HG03354 (cell line): ENCODE data around the gene CYYR1.

Experiments
- ATAC-seq: cut with Tn5 transposase; IDR thresholded peaks from one replicate; pipeline ENCODE4 v1.9.1; 2021; ENCODE audit warnings: mild to moderate bottlenecking; ENCODE audit not compliant: unreplicated experiment, poor library complexity, severe bottlenecking

CYYR1 gene

DNA sequence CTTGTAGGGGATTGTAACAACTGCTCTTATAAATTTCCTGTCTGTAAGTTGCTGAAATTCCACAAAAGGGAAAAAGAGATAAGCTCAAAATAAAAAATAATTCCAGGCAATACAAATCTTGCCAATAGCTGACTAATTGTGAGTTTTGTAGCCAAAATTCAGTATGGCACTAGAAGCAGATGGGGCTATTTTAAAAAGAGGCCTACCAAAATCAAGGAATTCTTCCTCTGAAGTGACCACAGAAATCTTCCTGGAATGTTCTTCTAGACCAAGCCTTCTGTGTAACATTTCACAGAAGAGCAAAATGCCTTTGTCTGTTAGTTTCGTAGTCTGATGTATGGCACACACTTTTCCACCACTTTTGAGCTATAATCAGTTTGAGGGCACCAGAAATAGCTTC lies 127.6 kb downstream of the CYYR1 start:
- ATAC-seq = no peak

DNA sequence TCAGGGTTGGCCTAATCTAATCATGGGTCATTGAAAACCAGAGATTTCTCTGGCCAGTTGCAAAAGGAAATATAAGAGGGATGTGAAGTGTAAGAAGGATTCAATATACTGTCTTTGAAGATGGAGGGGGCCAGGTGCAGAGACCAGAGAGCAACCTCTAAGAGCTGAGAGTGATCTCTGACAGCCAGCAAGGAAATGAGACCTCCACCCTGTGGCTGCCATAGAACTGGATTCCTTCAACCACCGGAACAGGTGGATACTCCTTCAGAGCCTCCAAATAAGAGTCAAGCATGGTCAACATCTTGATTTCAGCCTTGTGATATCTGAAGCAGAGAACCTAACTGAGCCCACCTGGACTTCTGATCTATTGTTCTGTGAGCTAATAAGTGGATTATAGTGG lies 128.4 kb downstream of the CYYR1 start:
- no peak for ATAC-seq

DNA sequence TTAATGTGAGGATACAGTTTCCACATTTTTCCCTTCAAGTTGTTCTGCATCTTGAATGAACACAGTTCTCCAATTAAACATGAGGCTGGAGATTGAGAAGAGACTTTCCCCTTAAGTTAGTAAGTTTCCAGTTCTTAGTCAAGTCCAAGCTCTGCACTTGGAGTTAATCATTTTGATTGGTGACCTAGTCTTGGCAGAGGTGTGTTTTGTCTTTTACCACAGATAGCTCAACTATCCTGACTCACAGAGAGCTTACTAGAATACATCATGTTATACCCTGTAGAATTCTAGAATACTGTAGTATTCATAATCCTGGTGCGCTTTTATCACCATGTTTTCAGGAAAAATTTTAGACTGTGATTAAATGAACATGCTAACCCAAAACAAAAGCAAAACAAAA lies 129.2 kb downstream of the CYYR1 start:
- no peak for ATAC-seq

DNA sequence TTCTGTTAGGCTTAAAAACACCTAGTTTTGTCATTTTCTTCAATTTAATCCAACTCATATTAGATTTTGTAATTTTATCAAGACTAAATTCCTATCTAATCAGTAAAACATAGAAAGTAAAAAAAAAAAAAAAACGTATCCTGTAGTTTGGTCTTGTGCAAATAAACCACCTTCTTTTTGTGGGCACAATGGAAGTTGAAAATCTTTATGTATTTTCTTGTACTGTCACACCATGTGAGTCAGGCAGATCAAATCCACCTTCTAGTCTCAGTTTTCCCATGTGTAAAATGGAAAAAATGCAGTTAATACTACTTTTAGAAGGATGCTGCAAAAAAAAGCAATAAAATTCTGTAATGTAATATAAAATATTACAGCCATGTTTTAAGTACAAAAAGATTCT lies 129.8 kb downstream of the CYYR1 start:
- ATAC-seq = no peak

DNA sequence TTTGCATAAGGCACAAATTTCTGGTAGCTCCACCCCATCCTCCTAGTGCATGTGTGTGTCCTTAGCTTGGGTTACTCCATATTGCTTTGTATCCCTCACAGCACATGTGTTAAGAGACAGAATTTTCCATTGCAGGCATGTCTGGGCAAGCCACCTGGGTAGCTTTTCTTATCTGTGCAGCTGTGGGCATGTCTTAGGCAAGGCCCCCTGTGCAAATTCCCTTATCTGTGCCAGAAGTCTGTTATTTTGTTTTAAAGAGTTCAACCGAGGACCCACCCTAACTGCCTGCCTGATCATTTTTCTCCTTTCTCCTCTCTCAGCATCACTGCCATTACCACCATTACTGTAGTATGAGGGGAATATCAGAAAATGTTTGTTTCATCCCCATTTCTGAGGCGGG lies 131.9 kb downstream of the CYYR1 start:
- no peak for ATAC-seq

DNA sequence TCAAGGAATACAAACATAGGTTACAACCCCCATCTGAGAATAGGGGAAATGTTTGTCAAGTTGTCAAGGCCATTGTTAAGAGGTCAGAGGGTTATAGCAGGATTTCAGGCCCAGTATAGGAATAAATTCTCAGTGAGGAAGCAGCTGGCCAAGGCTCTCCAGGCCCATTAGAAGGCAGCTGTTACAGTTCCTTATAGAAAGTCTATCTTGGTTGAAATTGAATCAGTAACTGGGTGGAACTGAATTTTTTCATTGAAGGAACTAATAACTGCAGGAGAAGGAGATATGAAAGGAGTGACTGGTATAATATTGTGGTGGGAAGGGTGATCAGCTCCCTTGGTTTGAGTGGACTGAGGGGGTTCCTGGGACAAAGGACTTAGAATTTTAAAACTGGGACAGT lies 134.1 kb downstream of the CYYR1 start:
- no peak for ATAC-seq

DNA sequence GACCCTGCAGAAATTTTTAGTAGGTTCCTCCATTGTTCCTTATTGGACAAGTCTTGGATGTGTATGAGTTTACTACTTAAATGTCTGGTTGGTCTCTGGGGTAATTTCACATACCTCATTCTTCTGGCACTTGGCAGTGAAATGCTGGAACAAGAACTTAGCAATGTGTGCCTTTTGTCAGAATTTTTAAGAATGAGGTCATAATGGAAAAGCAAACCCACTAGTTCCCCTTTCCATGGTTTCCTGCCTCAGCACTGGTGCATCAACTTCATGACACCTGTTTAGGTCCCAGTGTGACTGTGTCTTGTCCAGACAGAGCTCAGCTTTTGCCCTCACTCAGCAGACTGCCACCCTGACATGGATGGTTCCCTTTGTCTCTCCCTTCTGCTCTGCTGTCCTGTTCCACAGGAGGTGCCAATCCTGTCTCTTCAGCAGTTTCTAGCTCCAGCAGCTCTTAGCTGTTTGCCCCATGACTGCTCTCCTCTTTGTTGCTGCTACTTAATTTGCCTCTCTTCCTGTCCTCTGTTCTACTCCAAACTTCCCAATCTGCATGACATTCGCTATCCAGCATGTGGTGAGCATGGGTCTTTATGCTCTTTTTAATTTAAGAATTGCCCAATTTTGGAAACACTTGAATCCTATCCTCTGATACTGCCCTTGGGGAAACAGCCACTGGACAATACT lies 135.6 kb downstream of the CYYR1 start:
- no peak for ATAC-seq

DNA sequence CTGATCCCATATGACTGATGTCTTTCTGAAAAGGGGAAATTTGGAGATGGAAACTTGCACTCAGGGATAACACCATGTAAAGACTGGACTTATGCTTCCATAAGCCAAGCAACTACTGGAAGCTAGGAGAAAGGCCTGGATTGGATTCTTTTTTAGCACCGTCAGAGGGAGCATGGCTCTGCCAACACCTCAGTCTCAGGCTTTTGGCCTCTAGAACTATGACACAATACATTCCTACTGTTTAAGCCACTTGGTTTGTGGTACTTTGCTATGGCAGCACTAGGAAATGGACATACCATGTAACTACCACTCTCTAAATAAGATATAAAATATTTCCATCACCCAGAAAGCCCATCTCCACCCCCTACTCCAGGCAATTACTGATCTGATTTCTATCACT lies 139.7 kb downstream of the CYYR1 start:
- no peak for ATAC-seq

DNA sequence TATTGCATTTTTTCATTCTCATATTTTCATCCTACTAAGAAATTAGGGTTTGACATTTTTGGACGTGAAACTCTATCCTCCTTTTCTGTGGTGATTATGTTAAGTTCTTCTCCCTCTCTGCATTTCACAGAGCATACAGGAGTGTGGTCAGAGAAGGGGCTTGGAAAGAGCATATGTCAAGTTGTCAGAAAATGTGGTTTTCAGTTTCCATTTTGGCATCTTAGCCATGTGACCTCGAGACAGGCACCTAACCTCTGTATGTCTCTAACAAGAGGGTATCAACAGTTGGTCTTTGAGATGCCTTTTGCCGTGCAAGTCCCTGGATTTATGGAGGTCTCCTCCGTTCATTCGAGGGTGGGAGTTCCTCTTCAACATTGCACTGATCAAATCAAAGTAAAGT lies 140.7 kb downstream of the CYYR1 start:
- no peak for ATAC-seq

DNA sequence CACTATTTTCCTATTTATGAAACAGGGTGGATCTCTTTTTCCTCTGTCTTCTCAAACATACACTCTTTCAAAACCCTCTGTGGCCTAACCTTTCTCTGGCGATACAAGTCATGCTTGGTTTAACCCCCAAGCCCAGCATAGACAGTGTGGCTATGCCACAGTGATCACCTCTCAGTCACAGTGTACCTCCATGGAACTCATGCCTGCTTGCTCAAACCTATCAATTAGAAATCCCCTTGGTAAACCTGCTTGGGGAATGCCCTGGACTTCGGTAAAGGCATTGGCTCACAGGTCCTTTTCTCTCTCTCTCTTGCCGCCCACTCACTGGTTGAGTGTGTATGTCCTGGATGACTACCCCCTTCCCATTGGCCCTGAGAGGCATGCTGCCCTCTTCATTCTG lies 147.5 kb downstream of the CYYR1 start:
- no peak for ATAC-seq

DNA sequence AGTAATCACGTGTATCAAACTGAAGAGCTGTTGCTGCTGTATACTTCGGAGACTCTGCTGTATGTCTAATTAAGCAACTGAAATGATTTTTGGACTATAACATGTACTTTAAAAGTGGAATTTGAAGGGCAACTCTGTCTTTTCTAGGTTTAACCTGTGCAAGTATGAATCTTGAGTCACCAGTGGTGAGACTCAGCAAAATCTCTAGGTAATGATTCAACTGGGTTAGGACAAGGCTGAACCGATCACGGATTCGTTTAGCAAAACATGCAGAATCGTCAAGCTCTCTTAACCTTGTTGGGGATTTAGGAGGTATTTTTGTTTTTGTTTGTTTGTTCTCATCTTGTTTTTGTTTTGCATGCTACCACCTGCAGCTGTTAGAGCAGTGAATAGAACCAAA lies 149.6 kb downstream of the CYYR1 start:
- ATAC-seq = no peak

DNA sequence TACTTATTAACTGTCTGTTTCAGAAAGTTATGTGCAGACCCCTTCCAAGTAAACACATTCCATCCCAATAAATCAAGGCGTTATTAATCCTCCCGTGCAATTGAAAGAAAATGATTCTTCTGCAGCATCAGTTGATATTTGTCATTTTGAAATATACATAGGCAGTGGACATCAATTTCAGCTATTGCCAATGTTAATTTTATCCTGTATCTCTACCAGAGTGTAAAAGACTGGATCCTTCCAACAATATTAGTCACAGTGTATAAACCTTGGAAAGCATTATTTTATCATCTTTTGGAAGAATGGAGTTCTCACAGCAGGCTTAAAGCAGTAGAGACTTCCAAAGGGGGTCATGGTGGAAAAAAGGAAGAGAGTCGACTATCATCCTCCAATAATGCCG lies 150.4 kb downstream of the CYYR1 start:
- no peak for ATAC-seq

DNA sequence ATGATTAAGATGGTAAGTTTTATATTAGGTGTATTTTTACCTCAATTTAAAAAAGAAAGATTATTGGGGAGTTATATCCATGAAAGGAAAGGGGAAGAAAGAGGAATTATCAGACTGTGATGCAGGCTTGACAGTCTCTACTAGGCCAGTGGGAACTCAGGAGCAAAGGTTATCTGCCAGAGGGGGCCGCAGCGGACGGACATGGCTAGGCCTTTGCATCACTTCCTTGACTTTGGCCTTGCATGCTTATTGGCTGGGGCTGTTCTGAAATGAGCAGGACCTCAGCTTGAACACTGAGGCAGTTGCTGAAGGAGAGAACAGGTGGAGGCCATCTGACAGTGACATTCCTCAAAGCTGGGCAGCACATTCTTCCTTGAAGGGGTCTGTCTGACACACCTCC lies 150.9 kb downstream of the CYYR1 start:
- no peak for ATAC-seq

DNA sequence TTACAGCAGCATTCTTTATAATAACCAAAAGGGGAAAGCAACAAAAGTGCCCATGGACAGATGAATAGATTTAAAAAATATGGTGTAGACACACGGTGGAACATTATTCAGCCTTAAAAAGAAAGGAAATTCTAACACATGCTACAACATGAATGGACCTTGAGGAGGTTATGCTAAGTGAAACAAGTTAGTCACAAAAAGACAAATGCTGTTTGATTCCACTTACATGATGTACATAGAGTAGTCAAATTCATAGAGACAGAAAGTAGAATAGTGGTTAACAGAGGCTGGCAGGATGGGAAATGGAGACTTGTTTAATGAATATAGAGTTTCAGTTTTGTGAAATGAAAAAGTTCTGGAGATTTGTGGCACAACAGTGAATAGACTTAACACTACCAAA lies 151.4 kb downstream of the CYYR1 start:
- ATAC-seq = no peak
